HUES6 (cell line): ENCODE measurements around the gene SCNN1B.
A peak's percentile ranks its signal among the peaks of the same experiment; 100 is the strongest.
"Not testable (repeated sequence)": the region's sequence is repeated elsewhere in the genome, so short reads cannot be mapped to it uniquely, and the experiment has no call there.

Experiments
- H3K27ac ChIP-seq: 2 replicates; pipeline ENCODE4 v1.7.0; 2013; ENCODE audit warnings: low read depth, mild to moderate bottlenecking, low read length, inconsistent platforms
- H3K27me3 ChIP-seq: 2 replicates; pipeline ENCODE4 v1.6.1; 2013; ENCODE audit warnings: low read length; ENCODE audit not compliant: control insufficient read depth, insufficient read depth
- H3K36me3 ChIP-seq: 2 replicates; pipeline ENCODE4 v1.6.1; 2013; ENCODE audit warnings: low read length; ENCODE audit not compliant: control insufficient read depth, insufficient read depth
- H3K4me1 ChIP-seq: 2 replicates; pipeline ENCODE4 v1.6.1; 2013; ENCODE audit warnings: low read length; ENCODE audit not compliant: control insufficient read depth, insufficient read depth
- H3K4me3 ChIP-seq: 2 replicates; pipeline ENCODE4 v1.5.1; 2013; ENCODE audit warnings: low read depth, low read length
- H3K9ac ChIP-seq: one replicate; pipeline ENCODE4 v1.6.1; 2013; ENCODE audit warnings: mild to moderate bottlenecking, low read length
- H3K9me3 ChIP-seq: 2 replicates; pipeline ENCODE4 v1.6.1; 2013; ENCODE audit warnings: low read depth, low read length; ENCODE audit not compliant: control insufficient read depth, insufficient read depth

SCNN1B gene, protein sequence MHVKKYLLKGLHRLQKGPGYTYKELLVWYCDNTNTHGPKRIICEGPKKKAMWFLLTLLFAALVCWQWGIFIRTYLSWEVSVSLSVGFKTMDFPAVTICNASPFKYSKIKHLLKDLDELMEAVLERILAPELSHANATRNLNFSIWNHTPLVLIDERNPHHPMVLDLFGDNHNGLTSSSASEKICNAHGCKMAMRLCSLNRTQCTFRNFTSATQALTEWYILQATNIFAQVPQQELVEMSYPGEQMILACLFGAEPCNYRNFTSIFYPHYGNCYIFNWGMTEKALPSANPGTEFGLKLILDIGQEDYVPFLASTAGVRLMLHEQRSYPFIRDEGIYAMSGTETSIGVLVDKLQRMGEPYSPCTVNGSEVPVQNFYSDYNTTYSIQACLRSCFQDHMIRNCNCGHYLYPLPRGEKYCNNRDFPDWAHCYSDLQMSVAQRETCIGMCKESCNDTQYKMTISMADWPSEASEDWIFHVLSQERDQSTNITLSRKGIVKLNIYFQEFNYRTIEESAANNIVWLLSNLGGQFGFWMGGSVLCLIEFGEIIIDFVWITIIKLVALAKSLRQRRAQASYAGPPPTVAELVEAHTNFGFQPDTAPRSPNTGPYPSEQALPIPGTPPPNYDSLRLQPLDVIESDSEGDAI

GRCh38 chr16:23302045-23302956, at the start of gene SCNN1B:
Gene SCNN1B (plus strand): TSS chr16:23302302. CDS start chr16:23348600, 46,298 bp downstream.
- Histone ChIP-seq H3K9ac (peak within 1 kb of the TSS; percentile 13), H3K4me3 (peak within 1 kb of the TSS; percentile 88), H3K27me3 (peaks cover 48% of the 10 kb centered on the region), H3K27ac (no peak within 1 kb of the TSS), H3K36me3 (no peaks in the 10 kb centered on the region), H3K4me1 (peaks cover 7% of the 10 kb centered on the region), H3K9me3 (no peaks in the 10 kb centered on the region)

DNA sequence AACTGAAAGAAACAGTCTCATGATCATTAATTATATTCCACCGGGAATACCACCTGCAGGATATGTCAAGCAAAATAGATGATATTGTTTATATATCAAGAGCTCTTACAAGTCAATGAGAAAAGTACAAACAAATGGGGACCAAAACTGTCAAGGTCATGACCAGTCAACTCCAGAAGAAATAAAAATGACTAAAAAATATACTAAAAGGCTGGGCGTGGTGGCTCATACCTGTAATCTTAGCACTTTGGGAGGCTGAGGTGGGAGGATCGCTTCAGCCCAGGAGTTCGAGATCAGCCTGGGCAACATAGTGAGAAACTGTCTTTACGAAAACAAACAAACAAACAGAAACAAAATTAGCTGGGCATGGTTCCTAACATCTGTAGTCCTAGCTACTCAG, 49.8 kb upstream of the SCNN1B start:
- H3K4me3 ChIP-seq: no peak overlapping the region
- no peaks in the 10 kb centered on the region for H3K4me1 ChIP-seq
- no peak overlapping the region for H3K9ac ChIP-seq
- peaks cover 6% of the 10 kb centered on the region; the same call in 1 of the 2 replicates for H3K9me3 ChIP-seq
- no peak overlapping the region for H3K27ac ChIP-seq
- no peaks in the 10 kb centered on the region for H3K36me3 ChIP-seq
- H3K27me3 ChIP-seq: no peaks in the 10 kb centered on the region

DNA sequence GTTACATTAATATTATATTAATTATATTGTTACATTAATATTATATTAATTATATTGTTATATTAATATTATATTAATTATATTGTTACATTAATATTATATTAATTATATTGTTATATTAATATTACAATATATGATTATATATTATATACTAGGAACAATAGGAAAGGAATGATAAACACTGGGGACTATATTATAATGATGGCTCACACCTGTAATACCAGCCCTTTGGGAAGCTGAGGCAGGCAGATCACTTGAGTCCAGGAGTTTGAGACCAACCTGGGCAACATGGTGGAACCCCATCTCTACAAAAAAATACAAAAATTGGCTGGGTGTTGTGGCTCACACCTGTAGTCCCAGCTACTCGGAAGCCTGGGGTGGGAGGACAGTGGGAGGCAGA, 48.5 kb upstream of the SCNN1B start:
- H3K4me3 ChIP-seq, H3K4me1 ChIP-seq, H3K9ac ChIP-seq, H3K27ac ChIP-seq, H3K9me3 ChIP-seq, H3K27me3 ChIP-seq, H3K36me3 ChIP-seq: not testable (repeated sequence)

GRCh38 chr16:23254338-23254737, 47.8 kb upstream of the SCNN1B start:
- Histone ChIP-seq H3K27ac (no peak overlapping the region), H3K4me1 (no peaks in the 10 kb centered on the region), H3K4me3 (no peak overlapping the region), H3K27me3 (no peaks in the 10 kb centered on the region), H3K36me3 (no peaks in the 10 kb centered on the region), H3K9ac (no peak overlapping the region), H3K9me3 (peaks cover 6% of the 10 kb centered on the region; the same call in 1 of the 2 replicates)

DNA sequence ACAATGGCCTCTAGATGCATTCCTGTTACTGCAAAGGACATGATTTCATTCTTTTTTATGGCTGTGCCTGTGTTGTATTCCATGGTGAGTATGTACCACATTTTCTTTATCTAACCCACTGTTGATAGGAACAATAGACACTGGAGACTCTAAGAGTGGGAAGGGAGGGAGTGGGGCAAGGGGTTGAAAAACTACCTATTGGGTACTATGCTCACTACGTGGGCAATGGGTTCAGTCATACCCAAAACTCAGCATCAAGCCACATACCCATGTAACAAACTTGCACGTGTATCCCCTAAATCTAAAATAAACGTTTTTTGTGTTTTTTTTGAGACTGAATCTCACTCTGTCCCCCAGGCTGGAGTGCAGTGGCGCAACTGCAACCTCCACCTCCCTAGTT, 47.1 kb upstream of the SCNN1B start:
- Histone ChIP-seq H3K27me3 (no peaks in the 10 kb centered on the region), H3K27ac (no peak overlapping the region), H3K9me3 (peaks cover 5% of the 10 kb centered on the region; the same call in 1 of the 2 replicates), H3K4me1 (no peaks in the 10 kb centered on the region), H3K9ac (no peak overlapping the region), H3K36me3 (no peaks in the 10 kb centered on the region), H3K4me3 (no peak overlapping the region)

GRCh38 chr16:23256440-23256839, 45.7 kb upstream of the SCNN1B start:
- Histone ChIP-seq H3K4me1 (no peaks in the 10 kb centered on the region), H3K4me3 (no peak overlapping the region), H3K27me3 (no peaks in the 10 kb centered on the region), H3K27ac (no peak overlapping the region), H3K9ac (no peak overlapping the region), H3K9me3 (no peaks in the 10 kb centered on the region), H3K36me3 (no peaks in the 10 kb centered on the region)

- Histone ChIP-seq H3K27ac (no peak overlapping the region), H3K9me3 (no peaks in the 10 kb centered on the region), H3K4me3 (no peak overlapping the region)
Measured at GRCh38 chr16:23257682-23258081, 44.4 kb upstream of the SCNN1B start.

DNA sequence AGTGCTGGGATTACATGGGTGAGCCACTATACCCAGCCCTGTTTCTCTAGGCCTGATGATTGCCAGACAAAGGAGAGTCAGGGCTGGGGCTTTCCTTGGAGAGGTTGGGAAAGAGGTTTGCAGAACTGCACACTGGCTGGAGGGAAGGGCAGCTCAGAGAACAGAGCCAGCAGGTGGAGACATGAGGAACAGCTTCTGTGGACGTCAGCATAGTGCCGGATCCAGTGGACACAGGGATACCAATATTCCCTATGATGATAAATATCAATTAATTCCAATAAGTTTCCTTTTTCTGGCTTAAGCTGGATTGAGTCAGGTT, 43.2 kb upstream of the SCNN1B start:
- no peak overlapping the region for H3K27ac ChIP-seq
- H3K4me1 ChIP-seq: no peaks in the 10 kb centered on the region
- H3K4me3 ChIP-seq: no peak overlapping the region
- no peaks in the 10 kb centered on the region for H3K9me3 ChIP-seq
- no peaks in the 10 kb centered on the region for H3K36me3 ChIP-seq
- no peak overlapping the region for H3K9ac ChIP-seq
- H3K27me3 ChIP-seq: no peaks in the 10 kb centered on the region

More at GRCh38 chr16:23257682-23258081, 44.4 kb upstream of the SCNN1B start:
- Histone ChIP-seq H3K9ac (no peak overlapping the region), H3K36me3 (no peaks in the 10 kb centered on the region), H3K27me3 (no peaks in the 10 kb centered on the region), H3K4me1 (no peaks in the 10 kb centered on the region)

DNA sequence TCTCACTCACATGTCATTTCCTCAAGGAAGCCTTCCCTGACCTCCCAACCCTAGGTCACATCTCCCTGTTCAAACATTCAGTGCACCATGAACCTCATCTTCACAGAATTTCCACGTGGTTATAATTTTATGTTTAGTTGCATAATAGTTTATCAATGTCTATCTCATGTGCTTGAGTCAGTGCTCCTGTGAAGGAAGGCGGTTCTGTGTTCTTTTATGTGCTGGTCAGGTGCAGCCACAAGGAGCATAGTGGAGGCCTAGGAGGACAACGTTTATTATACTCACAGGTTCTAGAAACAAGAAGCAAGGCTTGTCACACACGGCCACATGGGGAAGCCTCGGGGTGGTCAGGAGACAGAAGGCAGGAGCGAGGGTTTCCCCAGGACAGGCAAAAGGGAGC, 34.5 kb upstream of the SCNN1B start:
- Histone ChIP-seq H3K9ac (no peak overlapping the region), H3K4me1 (no peaks in the 10 kb centered on the region), H3K9me3 (no peaks in the 10 kb centered on the region), H3K4me3 (no peak overlapping the region), H3K27ac (no peak overlapping the region), H3K27me3 (no peaks in the 10 kb centered on the region), H3K36me3 (no peaks in the 10 kb centered on the region)

- no peak overlapping the region for H3K9ac ChIP-seq
- H3K4me1 ChIP-seq: no peaks in the 10 kb centered on the region
- H3K4me3 ChIP-seq: no peak overlapping the region
- H3K9me3 ChIP-seq: no peaks in the 10 kb centered on the region
- H3K27me3 ChIP-seq: no peaks in the 10 kb centered on the region
- no peaks in the 10 kb centered on the region for H3K36me3 ChIP-seq
- H3K27ac ChIP-seq: no peak overlapping the region
Measured at GRCh38 chr16:23268561-23268960, 33.5 kb upstream of the SCNN1B start.
